Bronchial epithelial cell (primary cell): Measurements from ENCODE around the gene ERFE. TPM values are rescaled to one million over a fixed set of nuclear protein-coding genes. Genes with fewer than 3 reads are reported as not detected.
"Not testable (repeated sequence)": the region's sequence is repeated elsewhere in the genome, so short reads cannot be mapped to it uniquely, and the experiment has no call there.

Experiments
- DNase-seq: peaks from one replicate; pipeline ENCODE4 v3.0.0-alpha.2; 2010; ENCODE audit warnings: low read depth
- FAIRE-seq: peaks from 2 replicates; lab custom pipeline; 2011; peaks lifted over from hg19 to GRCh38; lab: Jason Lieb, UNC
- H3K27me3 ChIP-seq: 2 replicates; pipeline ENCODE4 v1.5.1; 2011; ENCODE audit warnings: low read length; ENCODE audit not compliant: control insufficient read depth, insufficient read depth
- H3K36me3 ChIP-seq: 2 replicates; pipeline ENCODE4 v1.5.1; 2011; ENCODE audit warnings: low read length; ENCODE audit not compliant: control insufficient read depth, insufficient read depth
- H3K4me3 ChIP-seq: 2 replicates; pipeline ENCODE4 v1.5.1; 2011; ENCODE audit warnings: mild to moderate bottlenecking, low read depth, low read length, control low read depth
- CTCF ChIP-seq: IDR thresholded peaks from 2 replicates; pipeline ENCODE4 v1.5.1; 2011; ENCODE audit warnings: mild to moderate bottlenecking, moderate library complexity, low read length, control low read depth, inconsistent platforms; ENCODE audit not compliant: insufficient read depth, severe bottlenecking
- total RNA-seq: library from RNA; depleted of rRNA; stranded (reverse); fragments of >200 nt; gene quantifications from 2 replicates; pipeline ENCODE4 v1.2.1, GENCODE V29; 2014

ERFE gene
- 4.2 and 5.8 TPM in 2 replicates for total RNA-seq

GRCh38 chr2:238158509-238159070, at the start of gene ERFE:
Gene ERFE (plus strand): TSS chr2:238158970. CDS start chr2:238159008, 38 bp downstream.
- peak within 1 kb of the TSS; percentile 42 for H3K4me3 ChIP-seq
- no peaks in the 10 kb centered on the region for H3K36me3 ChIP-seq
- DNase-seq (no peak), FAIRE-seq (no peak)
- TF ChIP-seq CTCF = peak; percentile 44
- no peaks in the 10 kb centered on the region for H3K27me3 ChIP-seq

GRCh38 chr2:238113611-238114010, 45.2 kb upstream of the ERFE start:
- DNase-seq = no peak
- H3K36me3 ChIP-seq = no peaks in the 10 kb centered on the region
- no peaks in the 10 kb centered on the region for H3K27me3 ChIP-seq
- no peak for TF ChIP-seq CTCF
- no peak overlapping the region for H3K4me3 ChIP-seq
- no peak for FAIRE-seq

- no peak for FAIRE-seq
- no peak for TF ChIP-seq CTCF
- DNase-seq = no peak
- Histone ChIP-seq H3K36me3 (no peaks in the 10 kb centered on the region), H3K4me3 (no peak overlapping the region), H3K27me3 (no peaks in the 10 kb centered on the region)
Observed at GRCh38 chr2:238114331-238114841, 44.4 kb upstream of the ERFE start.

- Histone ChIP-seq H3K4me3 (no peak overlapping the region), H3K27me3 (peaks cover 5% of the 10 kb centered on the region), H3K36me3 (no peaks in the 10 kb centered on the region)
- TF ChIP-seq CTCF = no peak
- DNase-seq (no peak), FAIRE-seq (no peak)
Observed at GRCh38 chr2:238114851-238115660, 43.7 kb upstream of the ERFE start.

GRCh38 chr2:238115709-238116108, 43.1 kb upstream of the ERFE start:
- H3K4me3 ChIP-seq, H3K36me3 ChIP-seq, DNase-seq, FAIRE-seq, H3K27me3 ChIP-seq: not testable (repeated sequence)
